Thoracic aorta (tissue), 2 donors: ENCODE measurements around the gene ATXN10. TPM values are rescaled to one million over a fixed set of nuclear protein-coding genes. Genes with fewer than 3 reads are reported as not detected.

ENCODE experiments used
- ATAC-seq: fragments of 150-250 bp; one replicate; pipeline ENCODE4 v1.8.0; 2017; ENCODE audit warnings: low read depth; ENCODE audit not compliant: insufficient number of reproducible peaks, low FRiP score
- DNase-seq: peaks from one replicate; pipeline ENCODE4 v3.0.0-alpha.2; 2020; ENCODE audit warnings: low spot score
- H3K27ac ChIP-seq, 2 donors: fragments of 200-600 bp; sonication (generic); 1 replicate in 1 of 2; 2 replicates in 1 of 2; pipeline ENCODE4 v1.5.1; 2016; ENCODE audit warnings: mild to moderate bottlenecking in 2 of 2, moderate library complexity in 2 of 2
- H3K27me3 ChIP-seq: fragments of 200-600 bp; sonication (generic); replicated peaks from 2 replicates; pipeline ENCODE4 v1.6.0; 2016; ENCODE audit warnings: mild to moderate bottlenecking; ENCODE audit not compliant: insufficient read depth
- H3K36me3 ChIP-seq: fragments of 200-600 bp; sonication (generic); one replicate; pipeline ENCODE4 v1.5.1; 2016
- H3K4me1 ChIP-seq, 2 donors: fragments of 200-600 bp; sonication (generic); 1 replicate in 1 of 2; 2 replicates in 1 of 2; pipeline versions ENCODE4 v1.5.1 to v1.6.0; 2016; ENCODE audit warnings: low read depth in 2 of 2, mild to moderate bottlenecking in 1 of 2; ENCODE audit not compliant: control insufficient read depth in 1 of 2
- H3K4me3 ChIP-seq: fragments of 200-600 bp; sonication (generic); 2 replicates; pipeline ENCODE4 v1.5.1; 2016; ENCODE audit warnings: mild to moderate bottlenecking
- H3K9me3 ChIP-seq: fragments of 200-600 bp; sonication (generic); 2 replicates; pipeline ENCODE4 v1.5.1; 2016
- CTCF ChIP-seq: fragments of 200-600 bp; sonication (generic); IDR thresholded peaks from one replicate; pipeline ENCODE4 v1.5.1; 2019; ENCODE audit warnings: antibody characterized with exemption
- total RNA-seq, 2 donors: library from RNA; depleted of rRNA; stranded (reverse); fragments of >200 nt; gene quantifications; one replicate each; pipeline versions ENCODE4 v1.1.0 to v1.2.3, GENCODE V29; 2016

Gene ATXN10
- total RNA-seq, 2 donors from 2014 or later: 52.9 to 164 TPM

GRCh38 chr22:45777852-45778375, 106.3 kb downstream of the ATXN10 start:
- no peak overlapping the region for H3K4me3 ChIP-seq
- H3K27ac ChIP-seq: no peak overlapping the region
- ATAC-seq (no peak), DNase-seq (no peak)
- H3K27me3 ChIP-seq: no peaks in the 10 kb centered on the region
- no peak for TF ChIP-seq CTCF
- no peaks in the 10 kb centered on the region for H3K9me3 ChIP-seq
- no peaks in the 10 kb centered on the region for H3K36me3 ChIP-seq
- no peaks in the 10 kb centered on the region for H3K4me1 ChIP-seq

DNA sequence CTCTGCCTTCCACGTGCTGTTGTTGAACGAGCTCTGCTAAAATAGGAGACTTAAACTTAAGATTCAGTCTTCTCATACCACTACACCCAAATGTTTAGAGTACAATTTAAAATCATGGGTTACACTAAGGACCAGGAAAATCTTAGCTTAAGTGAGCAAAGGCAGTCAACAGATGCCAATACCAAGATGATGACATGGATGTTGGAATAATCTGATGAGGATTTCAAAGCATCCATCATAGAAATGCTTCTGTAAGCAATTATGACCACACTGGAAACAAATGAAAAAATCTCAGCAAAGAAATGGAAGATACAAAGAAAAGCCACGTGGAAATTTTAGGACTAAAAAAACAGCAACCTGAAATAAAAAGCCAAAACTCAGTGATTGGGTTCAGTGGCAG, 109.8 kb downstream of the ATXN10 start:
- no peak for ATAC-seq
- Histone ChIP-seq H3K27ac (no peak overlapping the region), H3K4me3 (no peak overlapping the region)

DNA sequence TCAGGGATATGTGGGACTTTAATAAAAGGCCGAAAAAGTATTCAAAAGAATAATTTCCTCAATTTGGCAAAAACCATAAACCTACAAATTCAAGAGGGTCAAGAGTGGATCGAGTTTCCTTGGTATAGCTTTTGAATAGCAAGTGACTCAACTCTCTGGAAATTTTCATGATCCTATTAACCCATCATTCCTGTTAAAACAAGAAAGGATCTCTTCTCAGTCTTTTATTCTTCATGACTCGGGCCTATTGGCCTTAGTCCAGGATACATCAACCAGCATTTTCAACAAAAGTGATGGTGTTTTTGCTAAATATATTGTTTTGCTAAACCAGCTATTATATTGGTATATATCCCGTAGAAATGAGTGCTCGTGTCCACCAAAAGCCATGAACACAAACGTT, 110.3 kb downstream of the ATXN10 start:
- ATAC-seq: no peak

More for the DNA sequence above, 109.8 kb downstream of the ATXN10 start:
- H3K36me3 ChIP-seq: no peaks in the 10 kb centered on the region
- no peak for DNase-seq
- H3K4me1 ChIP-seq: peaks cover 3 to 27% of the 10 kb centered on the region in 2 donors
- no peak for TF ChIP-seq CTCF
- H3K27me3 ChIP-seq: no peaks in the 10 kb centered on the region
- no peaks in the 10 kb centered on the region for H3K9me3 ChIP-seq

DNA sequence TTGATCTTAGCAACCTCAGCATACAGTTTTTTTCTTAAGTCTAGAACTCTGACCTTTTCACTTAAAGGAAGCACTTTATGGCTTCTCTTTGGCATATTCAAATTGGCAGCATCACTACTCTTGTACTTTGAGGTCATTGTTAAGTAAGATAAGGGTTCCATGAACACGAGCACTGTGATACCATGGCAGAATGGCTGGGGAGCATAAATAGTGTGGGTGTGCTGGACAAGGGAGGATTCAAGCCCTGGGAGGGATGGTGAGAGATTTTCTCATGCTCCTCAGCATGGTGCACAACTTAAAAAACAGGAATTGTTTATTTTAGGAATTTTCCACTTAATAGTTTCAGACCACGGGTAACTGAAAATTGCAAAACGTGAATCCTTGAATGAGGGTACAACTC, 111.4 kb downstream of the ATXN10 start:
- no peaks in the 10 kb centered on the region for H3K27me3 ChIP-seq
- no peak overlapping the region for H3K27ac ChIP-seq
- ATAC-seq (no peak), DNase-seq (no peak)
- H3K36me3 ChIP-seq: no peaks in the 10 kb centered on the region
- no peak overlapping the region for H3K4me3 ChIP-seq
- TF ChIP-seq CTCF: no peak
- H3K4me1 ChIP-seq: peaks cover 3 to 29% of the 10 kb centered on the region in 2 donors
- H3K9me3 ChIP-seq: no peaks in the 10 kb centered on the region

More for the DNA sequence above, 110.3 kb downstream of the ATXN10 start:
- H3K27me3 ChIP-seq: no peaks in the 10 kb centered on the region
- no peak for DNase-seq
- H3K9me3 ChIP-seq: no peaks in the 10 kb centered on the region
- no peak for TF ChIP-seq CTCF
- no peak overlapping the region for H3K4me3 ChIP-seq
- peaks cover 3 to 29% of the 10 kb centered on the region in 2 donors for H3K4me1 ChIP-seq
- H3K27ac ChIP-seq: no peak overlapping the region
- no peaks in the 10 kb centered on the region for H3K36me3 ChIP-seq

- H3K36me3 ChIP-seq: no peaks in the 10 kb centered on the region
- no peak for ATAC-seq
- TF ChIP-seq CTCF: no peak
- no peak for DNase-seq
- H3K27ac ChIP-seq: no peak overlapping the region
- H3K27me3 ChIP-seq: no peaks in the 10 kb centered on the region
- peaks cover 3 to 29% of the 10 kb centered on the region in 2 donors for H3K4me1 ChIP-seq
- no peak overlapping the region for H3K4me3 ChIP-seq
- no peaks in the 10 kb centered on the region for H3K9me3 ChIP-seq
Measured at GRCh38 chr22:45783690-45784089, 112.1 kb downstream of the ATXN10 start.
